Astrocyte of the cerebellum (primary cell): Measurements from ENCODE around the gene MS4A4E.
"Not testable (repeated sequence)": the region's sequence is repeated elsewhere in the genome, so short reads cannot be mapped to it uniquely, and the experiment has no call there.

Experiments used
- DNase-seq: peaks from one replicate; pipeline ENCODE4 v3.0.0-alpha.2; 2011; ENCODE audit warnings: low read depth
- H3K4me3 ChIP-seq: 2 replicates; pipeline ENCODE4 v1.5.1; 2011; ENCODE audit warnings: mild to moderate bottlenecking, low read depth, low read length, moderate library complexity
- CTCF ChIP-seq: IDR thresholded peaks from 2 replicates; pipeline ENCODE4 v1.5.1; 2012; ENCODE audit warnings: low read length, low read depth, moderate library complexity, mild to moderate bottlenecking; ENCODE audit errors: missing control alignments
- in situ Hi-C: cut with HindIII; loops from 2 replicates; pipeline ENCODE4 v1.10.0; 2017; ENCODE audit warnings: low sequenced_read_pairs

MS4A4E gene

GRCh38 chr11:60155931-60156330 lies 87.0 kb downstream of the MS4A4E start:
- no peak overlapping the region for H3K4me3 ChIP-seq
- no peak for TF ChIP-seq CTCF
- no peak for DNase-seq
- in situ Hi-C loops = no loop called here

- in situ Hi-C loops, DNase-seq, H3K4me3 ChIP-seq: not testable (repeated sequence)
Measured at GRCh38 chr11:60152727-60153126, 90.2 kb downstream of the MS4A4E start.

GRCh38 chr11:60150279-60150678 lies 92.7 kb downstream of the MS4A4E start:
- no peak overlapping the region for H3K4me3 ChIP-seq
- in situ Hi-C loops = no loop called here
- DNase-seq = no peak
- TF ChIP-seq CTCF = no peak
